DMS79 (cell line): ENCODE data around the gene RASAL1.

Experiments
- DNase-seq: peaks from one replicate; lab custom pipeline; 2025; lab: John Stamatoyannopoulos, UW

RASAL1 gene

DNA sequence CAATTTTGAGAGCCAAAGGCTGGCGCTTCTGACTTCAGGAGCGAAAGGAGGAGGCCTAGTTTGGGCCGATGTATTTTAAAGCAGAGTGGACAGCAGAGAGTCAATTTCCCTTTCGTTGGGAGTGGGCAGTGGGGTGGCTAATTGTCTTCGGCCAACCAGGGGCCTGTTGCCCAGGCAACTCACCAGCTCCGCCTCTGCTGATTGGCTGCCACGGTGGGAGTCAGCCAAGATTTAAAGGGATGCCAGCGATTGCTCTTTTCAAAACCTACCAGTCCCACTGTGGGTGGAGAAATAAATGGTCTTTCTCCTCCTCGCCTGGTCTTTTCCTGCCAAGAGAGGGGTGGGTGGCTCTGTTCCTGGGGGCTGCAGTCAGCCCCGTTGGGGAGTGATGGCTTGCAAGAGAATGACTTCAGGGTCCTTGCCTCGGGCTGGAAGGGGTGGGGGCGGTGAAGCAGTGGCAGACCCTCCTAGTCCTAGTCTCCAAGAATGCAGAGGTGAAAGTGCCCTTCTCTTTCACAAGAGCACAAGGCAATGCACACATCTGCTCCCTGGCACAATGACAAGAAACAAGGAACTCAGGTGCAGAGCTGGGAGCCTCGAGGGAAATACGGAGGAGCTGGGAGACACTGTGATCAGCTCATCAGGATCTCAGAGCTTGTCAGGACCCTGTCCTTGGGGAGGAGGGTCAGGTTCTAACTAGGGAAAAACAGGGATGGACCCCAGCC lies 37.7 kb downstream of the RASAL1 start:
- no peak for DNase-seq

GRCh38 chr12:113096675-113097461 lies 38.7 kb downstream of the RASAL1 start:
- no peak for DNase-seq

DNA sequence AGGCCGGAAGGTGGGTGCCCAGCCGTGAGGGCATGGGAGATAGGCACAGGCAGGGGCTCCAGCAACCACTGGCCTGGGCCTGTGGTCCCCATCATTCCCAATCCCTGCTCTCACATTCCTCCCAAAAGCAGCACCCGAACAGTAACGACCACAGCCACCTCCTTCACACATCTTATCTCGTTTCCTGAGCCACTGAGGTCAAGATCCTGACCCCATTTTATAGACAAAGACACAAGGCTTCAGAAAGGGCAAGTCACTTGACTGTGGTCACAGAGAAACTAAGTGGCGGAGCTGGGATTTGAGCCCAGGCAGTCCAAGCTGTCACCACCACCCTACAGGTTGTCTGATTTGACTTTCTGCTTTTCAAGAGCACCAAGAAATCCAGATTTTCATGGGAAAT lies 40.2 kb downstream of the RASAL1 start:
- DNase-seq = no peak

- no peak for DNase-seq
Measured at GRCh38 chr12:113094738-113095137, 40.8 kb downstream of the RASAL1 start.

- no peak for DNase-seq
Measured at GRCh38 chr12:113093409-113094101, 42.0 kb downstream of the RASAL1 start.

DNA sequence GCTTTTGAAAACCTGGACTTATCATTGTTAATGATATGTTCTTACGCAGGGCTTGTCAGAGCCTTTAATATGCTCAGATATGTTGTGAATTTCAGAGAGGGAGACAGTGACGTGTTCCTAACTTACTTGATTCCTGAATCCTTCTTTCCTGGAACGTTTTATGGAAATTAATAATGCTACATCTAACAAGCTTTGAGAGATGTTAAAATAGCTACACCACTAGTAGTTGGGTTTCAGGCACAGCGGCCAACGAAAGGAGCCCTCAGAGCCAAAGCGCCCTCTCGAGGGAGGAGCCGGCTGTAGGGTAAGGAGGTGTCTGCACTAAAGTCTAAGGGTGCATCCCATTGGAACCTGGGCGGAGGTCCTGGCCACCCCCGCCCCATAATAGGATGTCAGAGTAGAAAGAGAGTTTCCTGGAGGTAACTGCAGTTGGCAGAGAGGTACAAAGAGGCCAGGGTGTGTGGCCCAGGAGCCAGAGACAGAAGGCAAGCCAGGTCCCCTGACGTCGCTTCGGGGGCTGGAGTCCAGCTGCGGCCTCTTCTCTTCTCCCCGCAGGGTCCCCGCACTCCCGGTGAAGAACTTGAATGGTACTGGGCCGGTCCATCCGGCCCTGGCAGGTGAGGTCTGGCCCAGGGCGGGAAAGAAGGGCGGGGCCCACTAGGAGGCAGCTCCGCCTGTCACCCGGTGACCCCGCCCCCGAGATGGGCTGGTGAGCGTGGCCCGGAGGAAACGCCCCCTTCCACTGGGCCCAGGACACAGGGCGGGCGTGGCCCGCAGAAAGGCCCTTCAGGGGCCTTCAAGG lies 42.8 kb downstream of the RASAL1 start:
- DNase-seq = no peak

DNA sequence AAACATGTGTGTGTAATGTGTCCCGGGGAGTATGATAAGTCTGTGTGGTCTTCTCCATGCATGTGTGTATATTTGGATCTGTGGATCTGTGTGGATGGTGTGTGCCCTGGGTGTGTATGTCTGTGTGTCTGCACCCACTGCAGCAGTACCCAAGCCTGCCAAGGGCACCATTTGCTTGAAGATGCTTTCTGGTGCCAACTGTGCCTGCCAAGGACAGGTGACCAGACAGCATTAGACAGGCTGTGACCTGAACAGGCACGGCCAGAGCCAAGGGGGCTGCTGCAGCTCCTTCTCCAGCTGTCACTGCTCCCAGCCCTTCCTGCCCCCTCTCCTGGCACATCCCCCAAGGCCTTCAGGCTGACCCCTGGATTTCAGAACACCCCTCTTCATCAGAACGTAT lies 44.1 kb downstream of the RASAL1 start:
- DNase-seq = no peak

GRCh38 chr12:113090740-113091139 lies 44.8 kb downstream of the RASAL1 start:
- no peak for DNase-seq

DNA sequence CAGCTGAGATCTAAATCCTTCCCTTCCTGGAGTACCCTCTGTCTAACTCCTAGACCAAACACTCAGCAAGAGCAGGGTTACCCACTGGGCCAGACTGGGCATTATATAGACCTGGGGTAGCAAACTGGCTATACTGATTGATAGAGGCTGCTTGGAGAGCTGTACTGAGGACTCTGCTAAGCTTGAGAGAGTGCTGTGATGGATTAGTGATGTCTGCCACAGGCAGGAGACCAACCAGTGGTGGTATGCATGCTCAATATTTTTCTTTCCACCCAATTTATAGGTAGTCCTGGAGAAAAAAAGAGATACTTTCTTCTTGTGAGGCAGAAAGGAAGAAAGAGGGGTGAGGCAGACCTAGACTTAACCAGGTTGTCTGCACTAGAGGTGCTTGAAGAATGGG lies 45.7 kb downstream of the RASAL1 start:
- DNase-seq = no peak

- no peak for DNase-seq
Measured at GRCh38 chr12:113088971-113089756, 46.4 kb downstream of the RASAL1 start.

DNA sequence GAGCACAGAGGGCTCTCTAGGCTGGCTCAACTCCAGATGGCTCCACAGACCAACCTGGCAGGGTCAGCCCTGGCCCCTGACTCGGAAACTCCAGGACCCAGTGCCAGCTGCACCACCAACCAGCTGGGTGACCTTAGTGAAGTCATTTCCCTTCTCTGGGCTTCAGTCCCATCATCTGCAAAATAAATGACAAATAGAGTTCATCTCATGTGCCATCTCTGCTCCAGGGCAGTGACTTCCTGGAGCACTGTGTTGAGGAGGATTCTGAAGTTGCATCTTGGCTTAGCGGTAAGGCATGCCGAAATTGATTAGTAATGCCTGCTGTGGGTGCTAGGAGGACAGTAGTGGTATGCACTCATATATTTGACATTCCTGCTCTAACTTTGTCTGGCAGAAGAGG lies 47.5 kb downstream of the RASAL1 start:
- DNase-seq = no peak

DNA sequence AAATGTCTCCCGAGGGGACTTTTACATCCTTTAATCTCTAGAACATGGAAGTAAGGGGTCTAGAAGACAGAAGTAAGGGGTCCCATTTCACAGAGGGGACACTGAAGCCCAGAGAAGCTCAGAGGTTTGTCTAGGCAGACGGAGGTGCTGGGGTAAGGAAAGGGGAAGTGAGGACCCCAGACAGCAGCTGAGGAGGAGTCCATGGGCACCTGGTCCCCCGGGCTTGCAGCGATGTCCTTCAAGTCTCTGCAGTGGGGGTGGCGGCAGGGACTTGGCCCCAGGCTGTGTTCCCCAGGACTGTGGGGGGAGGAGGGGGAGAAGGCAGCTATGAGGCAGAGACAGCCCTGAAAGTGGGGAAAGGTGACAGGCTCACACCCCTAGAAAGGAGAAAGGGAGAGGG lies 48.4 kb downstream of the RASAL1 start:
- no peak for DNase-seq

DNA sequence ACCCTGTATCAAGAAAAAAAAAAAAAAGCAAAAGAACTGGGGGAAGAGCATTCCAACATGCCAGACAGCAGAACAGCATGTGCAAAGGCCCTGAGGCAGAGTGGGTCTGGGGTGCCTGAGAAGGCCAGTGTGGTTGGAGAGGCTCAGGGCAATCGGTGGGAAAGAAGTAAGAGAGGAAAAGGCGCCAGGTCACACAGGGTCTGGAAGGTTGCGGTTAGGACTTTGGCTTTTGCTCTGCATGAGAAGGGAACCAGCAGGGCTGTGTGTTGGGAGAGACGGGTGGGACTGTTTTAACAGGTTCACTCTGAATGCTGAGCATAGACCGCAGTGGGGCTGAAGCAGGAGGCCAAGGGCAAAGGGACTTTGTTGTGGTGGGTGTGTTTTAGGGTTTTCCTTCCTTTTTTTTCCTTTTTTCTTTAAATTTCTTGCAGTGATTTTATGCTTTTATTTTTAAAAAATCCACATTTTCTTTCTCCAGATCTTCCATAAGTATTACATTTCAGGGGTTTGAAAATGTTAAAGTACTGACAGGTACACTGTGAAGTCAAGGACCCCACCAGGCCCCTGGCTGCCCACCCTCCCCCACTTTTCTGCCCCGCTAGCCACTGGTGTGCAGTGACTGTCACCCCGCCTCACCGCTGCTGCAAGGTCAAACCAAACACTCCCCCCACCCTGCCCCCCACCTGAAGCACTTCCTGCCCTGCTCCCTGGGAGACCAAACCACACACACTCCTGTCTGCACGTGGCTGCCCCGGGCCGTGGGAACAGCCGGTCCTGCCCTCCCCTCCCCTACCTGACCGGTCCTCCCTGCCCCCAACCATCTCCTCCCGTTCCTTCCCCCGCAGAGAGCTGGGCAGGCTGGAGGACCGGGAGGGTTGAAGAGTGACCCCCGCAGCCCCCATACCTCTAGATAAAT lies 49.1 kb downstream of the RASAL1 start:
- no peak for DNase-seq

DNA sequence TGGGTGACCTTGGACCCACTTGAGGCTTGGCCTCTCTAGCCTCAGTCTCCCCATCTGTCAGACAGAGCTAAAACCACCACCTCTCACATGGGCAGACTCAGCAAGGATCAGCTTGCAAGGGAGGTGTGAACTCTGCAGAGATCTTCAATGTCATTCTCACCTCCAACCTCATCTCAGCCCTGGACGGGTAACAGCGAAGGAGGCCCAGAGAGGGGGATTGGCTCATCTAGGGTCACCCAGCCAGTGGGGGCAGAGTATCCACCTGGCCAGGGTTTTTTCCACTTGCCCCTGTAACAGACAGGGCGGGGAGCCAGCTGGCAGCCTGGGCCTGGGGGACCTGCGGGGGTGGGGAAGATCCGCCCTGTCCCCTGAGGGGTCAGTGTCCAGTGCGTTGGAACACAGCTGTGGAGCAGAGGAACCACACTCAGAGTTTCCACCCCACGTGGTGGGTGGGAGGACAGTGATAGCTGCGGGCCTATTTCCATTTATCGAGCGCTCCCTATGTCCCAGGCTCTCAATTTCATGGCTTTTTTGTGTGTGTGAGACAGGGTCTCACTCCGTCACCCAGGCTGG lies 51.6 kb downstream of the RASAL1 start:
- no peak for DNase-seq

DNA sequence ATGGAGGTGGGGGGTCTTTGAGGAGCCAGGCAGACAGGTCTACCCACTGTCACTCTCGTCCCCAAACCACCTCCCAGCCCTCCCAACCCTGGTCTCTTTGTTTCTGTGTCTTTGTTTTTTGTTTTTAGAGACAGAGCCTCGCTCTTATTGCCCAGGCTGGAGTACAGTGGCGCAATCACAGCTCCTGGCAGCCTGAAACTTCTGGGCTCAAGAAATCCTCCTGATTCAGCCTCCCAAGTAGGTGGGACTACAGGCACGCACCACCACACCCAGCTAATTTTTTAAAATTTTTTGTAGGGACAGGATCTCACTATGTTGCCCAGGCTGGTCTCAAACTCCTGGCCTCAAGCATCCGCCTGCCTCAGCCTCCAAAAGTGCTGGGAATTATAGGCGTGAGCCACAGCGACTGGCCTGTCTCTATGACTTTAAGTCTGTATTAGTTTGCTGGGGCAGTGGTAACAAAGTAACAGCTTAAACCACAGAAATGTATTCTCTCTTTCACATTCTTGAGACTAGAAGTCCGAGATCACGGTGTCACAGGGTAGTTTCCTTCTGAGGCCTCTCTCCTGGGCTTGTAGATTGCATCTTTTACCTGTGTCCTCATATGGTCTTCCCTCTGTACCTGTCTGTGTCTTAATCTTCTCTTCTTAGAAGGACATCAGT lies 52.9 kb downstream of the RASAL1 start:
- no peak for DNase-seq

DNA sequence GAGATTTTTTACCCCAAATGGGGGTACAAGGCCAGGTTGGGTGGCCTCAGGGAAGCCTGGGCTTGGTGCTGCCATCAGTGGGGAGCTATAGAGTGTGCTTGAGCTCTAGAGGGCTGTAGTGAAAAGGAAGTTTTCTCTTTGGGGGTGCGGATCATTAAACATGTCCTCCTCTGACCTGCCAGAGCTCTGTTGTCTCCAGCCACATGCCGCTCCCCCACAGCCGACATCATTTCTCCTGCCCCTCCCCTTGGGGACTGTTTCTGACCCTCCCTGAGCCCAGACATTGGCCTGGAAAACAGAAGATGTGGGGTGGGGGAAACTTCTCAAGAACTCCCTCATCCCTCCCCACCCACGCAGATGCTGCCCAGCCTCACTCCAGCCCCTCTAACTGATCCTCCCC lies 53.7 kb downstream of the RASAL1 start:
- DNase-seq = no peak

DNA sequence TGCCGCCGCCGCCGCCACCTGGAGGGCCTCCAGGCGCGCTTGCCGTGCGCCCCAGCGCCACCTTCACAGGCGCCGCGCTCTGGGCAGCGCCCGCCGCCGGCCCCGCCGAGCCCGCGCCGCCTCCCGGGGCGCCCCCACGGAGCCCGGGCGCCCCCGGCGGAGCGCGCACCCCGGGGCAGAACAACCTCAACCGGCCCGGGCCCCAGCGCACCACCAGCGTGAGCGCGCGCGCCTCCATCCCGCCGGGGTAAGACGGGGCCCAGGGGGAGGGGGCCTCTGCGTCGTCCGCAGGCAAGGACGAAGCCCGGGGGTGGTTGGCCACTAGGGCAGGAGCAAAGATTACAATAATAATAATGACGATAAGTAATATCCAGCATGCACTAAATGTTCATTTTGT lies 57.7 kb downstream of the RASAL1 start:
- DNase-seq = no peak

DNA sequence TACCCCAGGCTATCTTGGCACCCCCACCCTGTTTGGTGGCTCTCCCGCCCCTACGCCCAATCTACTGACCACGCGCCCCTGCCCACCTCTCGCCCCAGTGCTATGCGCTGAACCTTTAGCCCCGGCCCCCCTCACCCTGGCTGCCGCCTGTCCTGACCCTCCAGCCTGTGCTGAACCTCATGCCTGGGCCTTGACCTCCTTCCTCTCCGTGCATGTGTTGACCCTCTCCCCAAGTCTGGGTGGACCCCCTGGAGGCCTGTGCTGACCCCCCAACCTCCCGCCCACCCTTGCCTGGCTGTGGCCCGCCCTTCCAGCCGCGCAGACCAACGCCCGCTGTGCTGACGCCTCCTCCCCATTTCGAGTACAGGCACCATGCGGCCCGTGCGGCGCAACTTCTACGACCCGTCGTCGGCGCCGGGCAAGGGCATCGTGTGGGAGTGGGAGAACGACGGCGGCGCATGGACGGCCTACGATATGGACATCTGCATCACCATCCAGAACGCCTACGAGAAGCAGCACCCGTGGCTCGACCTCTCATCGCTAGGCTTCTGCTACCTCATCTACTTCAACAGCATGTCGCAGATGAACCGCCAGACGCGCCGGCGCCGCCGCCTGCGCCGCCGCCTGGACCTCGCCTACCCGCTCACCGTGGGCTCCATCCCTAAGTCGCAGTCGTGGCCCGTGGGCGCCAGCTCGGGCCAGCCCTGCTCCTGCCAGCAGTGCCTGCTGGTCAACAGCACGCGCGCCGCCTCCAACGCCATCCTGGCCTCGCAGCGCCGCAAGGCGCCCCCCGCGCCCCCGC lies 58.3 kb downstream of the RASAL1 start:
- no peak for DNase-seq
